Activated CD4-positive, alpha-beta memory T cell treated with anti-CD3 and anti-CD28 coated beads, Interleukin-2, amount 10 ng/mL, durations not matched to agents 7 days and 5 days (primary cell): ENCODE results near the gene ADORA1. TPM values are rescaled to one million over a fixed set of nuclear protein-coding genes. Genes with fewer than 3 reads are reported as not detected.

Source experiments
- CTCF ChIA-PET: fragments of 350-600 bp; sonication (Branson Sonifier 250); formaldehyde crosslinking; loops from one replicate; lab custom pipeline; 2021; ENCODE audit warnings: antibody characterized with exemption, inconsistent platforms; lab: Charles Lee
- POLR2A ChIA-PET: fragments of 350-600 bp; sonication (Branson Sonifier 250); formaldehyde crosslinking; loops from one replicate; lab custom pipeline; 2021; ENCODE audit warnings: antibody characterized with exemption; lab: Charles Lee
- DNase-seq: peaks from one replicate; pipeline ENCODE4 v3.0.0-alpha.2; 2020
- H3K27ac Mint-ChIP-seq: one replicate; pipeline ENCODE4 v1.8.0; 2021; ENCODE audit warnings: mild to moderate bottlenecking, mixed read lengths
- H3K27me3 Mint-ChIP-seq: one replicate; pipeline ENCODE4 v1.8.0; 2021; ENCODE audit warnings: mixed read lengths
- H3K36me3 Mint-ChIP-seq: one replicate; pipeline ENCODE4 v1.8.0; 2021; ENCODE audit warnings: low read depth, mixed read lengths
- H3K4me1 Mint-ChIP-seq: one replicate; pipeline ENCODE4 v1.8.0; 2021; ENCODE audit warnings: mixed read lengths
- H3K4me3 Mint-ChIP-seq: one replicate; pipeline ENCODE4 v1.8.0; 2021; ENCODE audit warnings: mild to moderate bottlenecking, mixed read lengths
- H3K9me3 Mint-ChIP-seq: one replicate; pipeline ENCODE4 v1.8.0; 2021; ENCODE audit warnings: mixed read lengths
- total RNA-seq, 2 experiments: library from RNA; stranded (reverse); gene quantifications; one replicate each; pipeline ENCODE4 v1.2.3, GENCODE V29; 2021

The ADORA1 gene
- total RNA-seq, 2 experiments from 2014 or later = 0.40 TPM; not detected in 1

GRCh38 chr1:203086992-203087763 lies 40.3 kb upstream of the ADORA1 start:
- Mint-ChIP-seq H3K36me3 (no peaks in the 10 kb centered on the region), H3K9me3 (no peaks in the 10 kb centered on the region), H3K4me3 (no peak overlapping the region), H3K27me3 (peaks cover 9% of the 10 kb centered on the region), H3K27ac (no peak overlapping the region), H3K4me1 (no peaks in the 10 kb centered on the region)
- POLR2A ChIA-PET = no interaction called here
- DNase-seq = no peak
- CTCF ChIA-PET = no interaction called here

GRCh38 chr1:203088441-203088840 lies 39.1 kb upstream of the ADORA1 start:
- Mint-ChIP-seq H3K36me3 (no peaks in the 10 kb centered on the region), H3K27ac (no peak overlapping the region), H3K4me3 (no peak overlapping the region), H3K4me1 (no peaks in the 10 kb centered on the region), H3K9me3 (no peaks in the 10 kb centered on the region), H3K27me3 (peaks cover 6% of the 10 kb centered on the region)
- DNase-seq = no peak
- CTCF ChIA-PET = no interaction called here
- POLR2A ChIA-PET = no interaction called here

GRCh38 chr1:203089001-203089650 lies 38.4 kb upstream of the ADORA1 start:
- H3K27ac Mint-ChIP-seq = no peak overlapping the region
- no peak overlapping the region for H3K4me3 Mint-ChIP-seq
- DNase-seq = no peak
- POLR2A ChIA-PET = no interaction called here
- CTCF ChIA-PET = no interaction called here
- H3K9me3 Mint-ChIP-seq = no peaks in the 10 kb centered on the region
- H3K36me3 Mint-ChIP-seq = no peaks in the 10 kb centered on the region
- H3K4me1 Mint-ChIP-seq = no peaks in the 10 kb centered on the region
- H3K27me3 Mint-ChIP-seq = peaks cover 6% of the 10 kb centered on the region

GRCh38 chr1:203089651-203090045 lies 37.9 kb upstream of the ADORA1 start:
- Mint-ChIP-seq H3K27me3 (peaks cover 10% of the 10 kb centered on the region), H3K27ac (no peak overlapping the region), H3K36me3 (no peaks in the 10 kb centered on the region), H3K4me3 (no peak overlapping the region), H3K9me3 (peaks cover 4% of the 10 kb centered on the region), H3K4me1 (no peaks in the 10 kb centered on the region)
- DNase-seq = no peak
- CTCF ChIA-PET = no interaction called here
- POLR2A ChIA-PET = no interaction called here

- ChIA-PET POLR2A (no interaction called here), CTCF (no interaction called here)
- peaks cover 6% of the 10 kb centered on the region for H3K36me3 Mint-ChIP-seq
- no peak overlapping the region for H3K27ac Mint-ChIP-seq
- H3K9me3 Mint-ChIP-seq = peaks cover 10% of the 10 kb centered on the region
- no peaks in the 10 kb centered on the region for H3K4me1 Mint-ChIP-seq
- peaks cover 19% of the 10 kb centered on the region for H3K27me3 Mint-ChIP-seq
- DNase-seq = no peak
- H3K4me3 Mint-ChIP-seq = no peak overlapping the region
Observed at GRCh38 chr1:203090421-203091198, 36.9 kb upstream of the ADORA1 start.

- H3K27me3 Mint-ChIP-seq = peaks cover 22% of the 10 kb centered on the region
- no peak for DNase-seq
- no peaks in the 10 kb centered on the region for H3K4me1 Mint-ChIP-seq
- peaks cover 10% of the 10 kb centered on the region for H3K9me3 Mint-ChIP-seq
- H3K4me3 Mint-ChIP-seq = no peak overlapping the region
- ChIA-PET CTCF (no interaction called here), POLR2A (no interaction called here)
- H3K27ac Mint-ChIP-seq = no peak overlapping the region
- H3K36me3 Mint-ChIP-seq = peaks cover 6% of the 10 kb centered on the region
Observed at GRCh38 chr1:203091199-203091477, 36.4 kb upstream of the ADORA1 start.

GRCh38 chr1:203091761-203092330 lies 35.7 kb upstream of the ADORA1 start:
- Mint-ChIP-seq H3K36me3 (peaks cover 6% of the 10 kb centered on the region), H3K4me3 (no peak overlapping the region), H3K27me3 (peaks cover 23% of the 10 kb centered on the region), H3K4me1 (no peaks in the 10 kb centered on the region), H3K27ac (no peak overlapping the region), H3K9me3 (peaks cover 10% of the 10 kb centered on the region)
- CTCF ChIA-PET = no interaction called here
- no peak for DNase-seq
- POLR2A ChIA-PET = no interaction called here

GRCh38 chr1:203093754-203094410 lies 33.6 kb upstream of the ADORA1 start:
- Mint-ChIP-seq H3K4me3 (no peak overlapping the region), H3K27ac (no peak overlapping the region), H3K4me1 (no peaks in the 10 kb centered on the region), H3K36me3 (peaks cover 6% of the 10 kb centered on the region), H3K9me3 (peaks cover 10% of the 10 kb centered on the region), H3K27me3 (peaks cover 24% of the 10 kb centered on the region)
- ChIA-PET POLR2A (no interaction called here), CTCF (no interaction called here)
- DNase-seq = no peak

GRCh38 chr1:203095061-203095690 lies 32.4 kb upstream of the ADORA1 start:
- H3K36me3 Mint-ChIP-seq = peaks cover 6% of the 10 kb centered on the region
- ChIA-PET POLR2A (no interaction called here), CTCF (no interaction called here)
- peaks cover 10% of the 10 kb centered on the region for H3K9me3 Mint-ChIP-seq
- no peaks in the 10 kb centered on the region for H3K4me1 Mint-ChIP-seq
- no peak overlapping the region for H3K4me3 Mint-ChIP-seq
- H3K27me3 Mint-ChIP-seq = peaks cover 25% of the 10 kb centered on the region
- no peak overlapping the region for H3K27ac Mint-ChIP-seq
- DNase-seq = no peak

GRCh38 chr1:203096566-203096965 lies 31.0 kb upstream of the ADORA1 start:
- peaks cover 25% of the 10 kb centered on the region for H3K27me3 Mint-ChIP-seq
- peaks cover 6% of the 10 kb centered on the region for H3K36me3 Mint-ChIP-seq
- H3K4me3 Mint-ChIP-seq = no peak overlapping the region
- POLR2A ChIA-PET = no interaction called here
- peaks cover 10% of the 10 kb centered on the region for H3K9me3 Mint-ChIP-seq
- H3K4me1 Mint-ChIP-seq = no peaks in the 10 kb centered on the region
- no peak for DNase-seq
- CTCF ChIA-PET = no interaction called here
- H3K27ac Mint-ChIP-seq = no peak overlapping the region

DNA sequence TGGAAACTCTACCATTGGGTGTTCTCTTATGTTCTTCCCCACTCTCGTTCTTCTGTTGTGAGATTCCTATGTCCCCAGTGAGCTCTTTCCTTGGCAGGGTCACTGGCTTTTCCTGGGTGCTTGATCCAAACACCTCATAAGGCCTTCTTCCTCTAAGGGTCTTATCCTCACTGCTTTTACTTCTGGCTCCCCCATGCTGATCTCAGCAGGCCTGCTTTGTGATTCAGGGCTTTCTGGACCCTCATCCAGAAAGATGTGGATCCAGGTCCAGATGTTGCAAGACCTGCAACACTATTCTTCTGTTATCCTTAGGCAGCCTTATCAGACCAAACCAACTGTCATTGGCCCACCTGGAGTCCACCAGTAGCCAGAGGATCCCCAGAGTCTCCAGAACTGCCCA lies 30.5 kb upstream of the ADORA1 start:
- Mint-ChIP-seq H3K27ac (no peak overlapping the region), H3K9me3 (peaks cover 10% of the 10 kb centered on the region), H3K27me3 (peaks cover 25% of the 10 kb centered on the region), H3K4me1 (no peaks in the 10 kb centered on the region), H3K4me3 (no peak overlapping the region), H3K36me3 (peaks cover 6% of the 10 kb centered on the region)
- ChIA-PET POLR2A (no interaction called here), CTCF (no interaction called here)
- DNase-seq = no peak

DNA sequence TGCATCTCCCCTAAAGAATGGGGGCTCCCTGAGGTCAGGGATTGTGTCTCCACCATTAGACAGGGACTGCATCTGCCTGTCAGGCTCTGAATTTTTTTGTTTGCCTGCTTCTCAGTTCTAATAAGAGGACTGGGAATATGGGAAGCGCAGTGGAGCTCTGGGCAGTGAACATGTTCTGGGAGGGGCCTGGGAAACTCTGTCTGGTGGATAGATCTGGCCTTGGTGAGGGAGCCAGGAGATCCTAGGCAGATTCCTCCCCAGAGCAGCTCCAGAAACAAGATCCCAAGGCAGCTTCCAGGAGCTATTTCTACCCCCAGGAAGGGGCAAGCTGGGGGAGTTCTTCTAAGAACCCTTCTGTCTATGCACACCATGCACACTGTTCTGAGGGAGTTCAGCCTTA lies 29.1 kb upstream of the ADORA1 start:
- H3K36me3 Mint-ChIP-seq = peaks cover 6% of the 10 kb centered on the region
- CTCF ChIA-PET = interaction anchor here (1.2 kb wide), 1 partner anchor 13 kb away, joined by 3 read pairs; no protein-coding TSS in a partner anchor
- H3K27ac Mint-ChIP-seq = no peak overlapping the region
- H3K4me3 Mint-ChIP-seq = no peak overlapping the region
- POLR2A ChIA-PET = no interaction called here
- H3K27me3 Mint-ChIP-seq = peaks cover 27% of the 10 kb centered on the region
- H3K9me3 Mint-ChIP-seq = peaks cover 10% of the 10 kb centered on the region
- no peaks in the 10 kb centered on the region for H3K4me1 Mint-ChIP-seq
- DNase-seq = no peak
